Heart left ventricle (tissue), 13 donors: ENCODE results near the gene STK32C.

Experiments
- CTCF ChIP-seq, 12 donors: fragments of 200-600 bp; sonication (generic) in 4 of 12; IDR thresholded peaks; one replicate each; pipeline versions ENCODE4 v1.5.0 to v1.8.0; 2018 to 2022; ENCODE audit warnings: antibody characterized with exemption in 12 of 12, mild to moderate bottlenecking in 5 of 12
- POLR2A ChIP-seq, 2 donors: fragments of 450-650 bp; IDR thresholded peaks; one replicate each; pipeline ENCODE4 v1.6.1; 2017; ENCODE audit warnings: antibody characterized with exemption in 2 of 2, mild to moderate bottlenecking in 2 of 2, moderate library complexity in 2 of 2
- donor health status: ischemic (EF 13 %, LVEDD 7.1; RV severe dilation, severe dysfunction).
- donor health status: DM: no; HTN: yes; CAD: no.
- donor health status: DM: no; HTN: no; CAD: no.
- donor health status: ischemic (EF 25% LVEDD 6.9; RV normal size, moderate dysfunction).
- donor health status: ischemic (EF 25% LVEDD 5.7; RV mildly dilated, moderate dysfunction).
- donor health status: ischemic (EF 35%, LVEDD 5.7; RV mildly dilated, moderate dysfunction).
- donor health status: nonischemic (EF 11% LVEDD 7.7; RV severe dilation, severe dysfunction).
- donor health status: DM: yes; HTN: yes; CAD: no.
- donor health status: PGD.
- donor health status: ischemic (EF 29% LVEDD 5.4; RV normal size, mild dysfunction).
- donor health status: nonischemic (EF 23%, LVEDD 6.1; RV moderate dilation, normal function).

- TF ChIP-seq POLR2A (IDR thresholded peaks at IDR 0.05): no peak
- TF ChIP-seq CTCF (IDR thresholded peaks at IDR 0.05): no peak
Measured at GRCh38 chr10:132182591-132182990, 125.2 kb downstream of the STK32C start.
